ENCODE results near the gene CLMP.

DNA sequence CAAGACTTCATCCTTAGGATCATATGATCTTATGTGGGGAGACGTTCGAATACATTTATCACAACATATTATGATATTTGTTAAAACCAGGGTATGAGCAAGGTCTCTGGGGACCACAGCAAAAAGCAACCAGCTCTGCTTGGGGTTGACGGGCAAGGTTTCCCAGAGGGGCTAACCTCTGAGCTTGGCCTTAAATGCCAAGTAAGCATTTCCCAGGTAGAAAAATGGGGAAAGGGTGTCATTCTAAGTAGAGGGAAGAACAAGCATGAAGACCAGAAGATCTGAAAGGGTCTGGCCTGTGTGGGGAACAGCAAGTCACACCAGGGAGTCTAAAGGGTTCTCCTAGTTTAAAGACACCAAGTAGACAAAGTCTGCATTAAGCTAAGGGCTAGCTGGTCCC lies 24.1 kb downstream of the CLMP start:
- TF ChIP-seq, protein P1, sequence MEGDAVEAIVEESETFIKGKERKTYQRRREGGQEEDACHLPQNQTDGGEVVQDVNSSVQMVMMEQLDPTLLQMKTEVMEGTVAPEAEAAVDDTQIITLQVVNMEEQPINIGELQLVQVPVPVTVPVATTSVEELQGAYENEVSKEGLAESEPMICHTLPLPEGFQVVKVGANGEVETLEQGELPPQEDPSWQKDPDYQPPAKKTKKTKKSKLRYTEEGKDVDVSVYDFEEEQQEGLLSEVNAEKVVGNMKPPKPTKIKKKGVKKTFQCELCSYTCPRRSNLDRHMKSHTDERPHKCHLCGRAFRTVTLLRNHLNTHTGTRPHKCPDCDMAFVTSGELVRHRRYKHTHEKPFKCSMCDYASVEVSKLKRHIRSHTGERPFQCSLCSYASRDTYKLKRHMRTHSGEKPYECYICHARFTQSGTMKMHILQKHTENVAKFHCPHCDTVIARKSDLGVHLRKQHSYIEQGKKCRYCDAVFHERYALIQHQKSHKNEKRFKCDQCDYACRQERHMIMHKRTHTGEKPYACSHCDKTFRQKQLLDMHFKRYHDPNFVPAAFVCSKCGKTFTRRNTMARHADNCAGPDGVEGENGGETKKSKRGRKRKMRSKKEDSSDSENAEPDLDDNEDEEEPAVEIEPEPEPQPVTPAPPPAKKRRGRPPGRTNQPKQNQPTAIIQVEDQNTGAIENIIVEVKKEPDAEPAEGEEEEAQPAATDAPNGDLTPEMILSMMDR (IDR thresholded peaks at IDR 0.05): no peak
- TF ChIP-seq POLR2A (IDR thresholded peaks at IDR 0.05): no peak

Data from testis (tissue), 2 donors.